GM12878 (cell line): ENCODE measurements around the gene PSMB9. TPM values are rescaled to one million over a fixed set of nuclear protein-coding genes. Genes with fewer than 3 reads are reported as not detected.

Experiments
- BHLHE40 ChIP-seq, 2 experiments: fragments of 450-650 bp in 1 of 2; IDR thresholded peaks; 2 replicates each; pipeline ENCODE4 v1.6.1; 2011 to 2017; ENCODE audit warnings: low read depth in 2 of 2, borderline replicate concordance in 1 of 2, improper control_type of control experiment in 1 of 2, low read length in 1 of 2, mild to moderate bottlenecking in 1 of 2
- CBFB ChIP-seq: IDR thresholded peaks from 2 replicates; pipeline ENCODE4 v1.6.1; 2016; ENCODE audit warnings: antibody characterized with exemption, low read depth
- CHD1 ChIP-seq: IDR thresholded peaks from 2 replicates; pipeline ENCODE4 v1.6.1; 2012; ENCODE audit warnings: low read depth, low read length, improper control_type of control experiment
- CHD2 ChIP-seq: IDR thresholded peaks from 2 replicates; pipeline ENCODE4 v1.6.1; 2011; ENCODE audit warnings: low read depth, low read length, improper control_type of control experiment, borderline replicate concordance
- CREB1 ChIP-seq: IDR thresholded peaks from 2 replicates; pipeline ENCODE4 v1.6.1; 2012; ENCODE audit warnings: low read depth, mild to moderate bottlenecking, inconsistent platforms
- CUX1 ChIP-seq: IDR thresholded peaks from 2 replicates; pipeline ENCODE4 v1.6.1; 2012; ENCODE audit warnings: improper control_type of control experiment, low read depth, low read length; ENCODE audit not compliant: insufficient replicate concordance
- E2F8 ChIP-seq: fragments of 450-650 bp; IDR thresholded peaks from 2 replicates; pipeline ENCODE4 v1.6.1; 2018; ENCODE audit warnings: mild to moderate bottlenecking, low read depth, moderate library complexity; ENCODE audit not compliant: partially characterized antibody
- E4F1 ChIP-seq: fragments of 450-650 bp; IDR thresholded peaks from 2 replicates; pipeline ENCODE4 v1.6.1; 2018; ENCODE audit warnings: borderline replicate concordance, mild to moderate bottlenecking; ENCODE audit not compliant: partially characterized antibody
- ETV6 ChIP-seq, 2 experiments: fragments of 450-650 bp in 1 of 2; IDR thresholded peaks in 1 of 2; conservative IDR thresholded peaks in 1 of 2; 2 replicates each; pipeline ENCODE4 v1.6.1; 2014; ENCODE audit warnings: antibody characterized with exemption in 1 of 2, borderline replicate concordance in 1 of 2, low read depth in 1 of 2, mild to moderate bottlenecking in 1 of 2, moderate library complexity in 1 of 2
- IKZF2 ChIP-seq, 2 experiments: fragments of 450-650 bp; IDR thresholded peaks; 2 replicates each; pipeline ENCODE4 v1.6.1; 2017; ENCODE audit warnings: mild to moderate bottlenecking in 2 of 2, moderate library complexity in 2 of 2
- IRF3 ChIP-seq: fragments of 450-650 bp; IDR thresholded peaks from 2 replicates; pipeline ENCODE4 v1.6.1; 2014; ENCODE audit warnings: mild to moderate bottlenecking
- JUNB ChIP-seq: IDR thresholded peaks from 2 replicates; pipeline ENCODE4 v1.6.1; 2016; ENCODE audit warnings: antibody characterized with exemption, mild to moderate bottlenecking
- NFYB ChIP-seq: IDR thresholded peaks from 2 replicates; pipeline ENCODE4 v1.6.1; 2011; ENCODE audit warnings: low read depth, mild to moderate bottlenecking, low read length, improper control_type of control experiment, moderate library complexity; ENCODE audit not compliant: insufficient read depth
- RELA ChIP-seq: fragments of 450-650 bp; IDR thresholded peaks from 2 replicates; pipeline ENCODE4 v1.8.0; 2014; ENCODE audit warnings: borderline replicate concordance; ENCODE audit not compliant: partially characterized antibody
- SIN3A ChIP-seq: IDR thresholded peaks from 2 replicates; pipeline ENCODE4 v1.6.1; 2012; ENCODE audit warnings: low read depth, low read length, improper control_type of control experiment
- SMAD5 ChIP-seq: IDR thresholded peaks from 2 replicates; pipeline ENCODE4 v1.6.1; 2016; ENCODE audit warnings: antibody characterized with exemption, low read depth
- USF1 ChIP-seq: IDR thresholded peaks from 2 replicates; pipeline ENCODE4 v1.6.1; 2011; ENCODE audit warnings: borderline replicate concordance, low read depth, mild to moderate bottlenecking, moderate library complexity, mixed read lengths, low read length; ENCODE audit not compliant: insufficient read depth; ENCODE audit errors: extremely low read length
- polyA plus RNA-seq, 11 experiments: library from polyadenylated mRNA; depleted of rRNA in 4 of 11; unstranded in 6 of 11; stranded (reverse) in 5 of 11; fragments of >200 nt; fragmentation: Nextera tagmentation in 4 of 11; fragmentation: Illumina TruSeq in 1 of 11; extraction: Ambion mirVana in 4 of 11; extraction: Trizol in 1 of 11; gene quantifications; 1 replicate in 1 of 11; 2 replicates in 10 of 11; pipeline versions ENCODE4 v1.2.1 to v1.2.3, GENCODE V29; 2011 to 2016; ENCODE audit warnings: inconsistent platforms in 2 of 11, missing spikeins in 2 of 11, low read depth in 1 of 11
- total RNA-seq, 4 experiments: library from RNA; depleted of rRNA in 3 of 4; stranded (reverse); fragments of >200 nt in 3 of 4; fragmentation: Illumina TruSeq in 1 of 4; extraction: Trizol in 1 of 4; gene quantifications; 2 replicates each; pipeline versions ENCODE4 v1.2.1 to v1.2.3, GENCODE V29; 2013 to 2021

Gene PSMB9
- total and polyA plus RNA-seq, 10 of the 15 experiments (the other 5 are each of a cell fraction or from before 2014, with no cell fraction given) = 167 to 517 (median 275) TPM

GRCh38 chr6:32815996-32816395, 38.0 kb upstream of the PSMB9 start (continued):
- TF ChIP-seq E2F8 (no peak), E4F1 (no peak), ETV6 (conservative IDR thresholded peaks at IDR 0.05 in 1 of 2, IDR thresholded peaks at IDR 0.05 in 1 of 2; ENCODE audit: borderline replicate concordance in 1 of 2, low read depth in 1 of 2) (0 out of 4 replicates have a peak, but pooled peaks of 1 of the 2 experiments have one; percentile 6), SIN3A (no peak), CHD2 (no peak), BHLHE40 (IDR thresholded peaks at IDR 0.05; ENCODE audit: borderline replicate concordance in 1 of 2, low read depth in 2 of 2, low read length in 1 of 2) (no peak), CREB1 (no peak), SMAD5 (no peak), JUNB (no peak), IRF3 (no peak), NFYB (no peak), USF1 (no peak), CUX1 (no peak), CBFB (no peak), RELA (no peak), CHD1 (no peak), IKZF2 (IDR thresholded peaks at IDR 0.05) (peak; percentile 9 to 46; a peak in 1 of 4 replicates)
